HUES64 (cell line): ENCODE data around the gene CLIC4.
A peak's percentile ranks its signal among the peaks of the same experiment; 100 is the strongest.
"Not testable (repeated sequence)": the region's sequence is repeated elsewhere in the genome, so short reads cannot be mapped to it uniquely, and the experiment has no call there.

Source experiments
- H3K27ac ChIP-seq: 2 replicates; pipeline ENCODE4 v1.7.0; 2013; ENCODE audit warnings: low read depth, low read length, inconsistent platforms
- H3K27me3 ChIP-seq: 2 replicates; pipeline ENCODE4 v1.6.1; 2013; ENCODE audit warnings: mild to moderate bottlenecking, low read length; ENCODE audit not compliant: insufficient read depth
- H3K36me3 ChIP-seq: 2 replicates; pipeline ENCODE4 v1.6.1; 2013; ENCODE audit warnings: mild to moderate bottlenecking, low read length; ENCODE audit not compliant: insufficient read depth
- H3K4me1 ChIP-seq: 2 replicates; pipeline ENCODE4 v1.6.1; 2013; ENCODE audit warnings: mild to moderate bottlenecking, low read length, moderate library complexity; ENCODE audit not compliant: insufficient read depth
- H3K4me3 ChIP-seq: 2 replicates; pipeline ENCODE4 v1.5.1; 2013; ENCODE audit warnings: mild to moderate bottlenecking, low read length, moderate library complexity
- H3K9ac ChIP-seq: 2 replicates; pipeline ENCODE4 v1.6.1; 2013; ENCODE audit warnings: mild to moderate bottlenecking, low read depth, low read length
- H3K9me3 ChIP-seq: 2 replicates; pipeline ENCODE4 v1.6.1; 2013; ENCODE audit warnings: low read depth, low read length; ENCODE audit not compliant: insufficient read depth
- WGBS: fragments of 150-250, 120-280 bp; methylation state at CpG from one replicate; pipeline ENCODE4 v1.1.7; 2013; ENCODE audit warnings: missing lambda C conversion rate; 5-methylcytosine and 5-hydroxymethylcytosine counted together

CLIC4 gene

DNA sequence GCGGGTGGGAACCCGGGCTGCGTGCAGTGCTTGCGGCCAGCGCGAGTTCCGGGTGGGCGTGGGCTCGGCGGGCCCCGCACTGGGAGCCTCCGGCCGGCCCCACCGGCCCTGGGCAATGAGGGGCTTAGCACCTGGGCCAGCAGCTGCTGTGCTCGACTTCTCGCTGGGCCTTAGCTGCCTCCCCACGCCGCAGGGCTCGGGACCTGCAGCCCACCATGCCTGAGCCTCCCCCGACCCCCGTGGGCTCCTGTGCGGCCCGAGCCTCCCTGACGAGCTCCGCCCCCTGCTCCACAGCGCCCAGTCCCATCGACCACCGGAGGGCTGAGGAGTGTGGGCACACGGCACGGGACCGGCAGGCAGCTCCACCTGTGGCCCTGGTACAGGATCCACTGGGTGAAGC, 23.7 kb upstream of the CLIC4 start:
- 90% methylated on average over 30 of the region's 31 CpGs for WGBS
- no peaks in the 10 kb centered on the region for H3K27me3 ChIP-seq
- H3K9me3 ChIP-seq = no peaks in the 10 kb centered on the region
- no peaks in the 10 kb centered on the region for H3K36me3 ChIP-seq
- H3K27ac ChIP-seq = no peak overlapping the region
- no peak overlapping the region for H3K9ac ChIP-seq
- peaks cover 15% of the 10 kb centered on the region for H3K4me1 ChIP-seq
- H3K4me3 ChIP-seq = no peak overlapping the region

DNA sequence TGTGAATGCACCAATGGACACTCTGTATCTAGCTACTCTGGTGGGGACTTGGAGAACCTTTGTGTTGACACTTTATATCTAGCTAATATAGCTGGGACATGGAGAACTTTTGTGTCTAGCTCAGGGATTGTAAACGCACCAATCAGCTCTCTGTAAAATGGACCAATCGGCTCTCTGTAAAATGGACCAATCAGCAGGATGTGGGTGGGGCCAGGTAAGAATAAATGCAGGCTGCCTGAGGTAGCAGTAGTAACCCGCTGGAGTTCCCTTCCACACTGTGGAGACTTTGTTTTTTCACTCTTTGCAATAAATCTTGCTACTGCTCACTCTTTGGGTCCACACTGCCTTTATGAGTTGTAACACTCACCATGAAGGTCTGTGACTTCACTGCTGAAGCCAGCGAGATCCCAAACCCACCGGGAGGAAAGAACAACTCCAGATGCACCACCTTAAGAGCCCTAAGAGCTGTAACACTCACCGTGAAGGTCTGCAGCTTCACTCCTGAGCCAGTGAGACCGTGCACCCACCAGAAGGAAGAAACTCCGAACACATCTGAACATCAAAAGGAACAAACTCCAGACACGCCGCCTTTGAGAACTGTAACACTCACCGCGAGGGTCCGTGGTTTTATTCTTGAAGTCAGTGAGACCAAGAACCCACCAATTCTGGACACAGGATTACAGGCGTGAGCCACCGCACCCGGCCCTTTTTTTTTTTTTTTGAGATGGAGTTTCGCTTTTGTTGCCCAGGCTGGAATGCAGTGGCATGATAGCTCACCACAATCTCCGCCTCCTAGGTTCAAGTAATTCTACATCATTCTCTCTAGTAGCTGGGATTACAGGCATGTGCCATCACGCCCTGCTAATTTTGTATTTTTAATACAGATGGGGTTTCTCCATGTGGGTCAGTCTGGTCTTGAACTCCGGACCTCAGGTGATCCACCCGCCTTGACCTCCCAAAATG, 22.9 kb upstream of the CLIC4 start:
- not testable (repeated sequence) for H3K36me3 ChIP-seq, H3K9ac ChIP-seq, H3K27ac ChIP-seq, H3K27me3 ChIP-seq, H3K4me3 ChIP-seq, H3K9me3 ChIP-seq
- WGBS = 95% methylated on average over 21 of the region's 21 CpGs
- peaks cover 15% of the 10 kb centered on the region for H3K4me1 ChIP-seq

DNA sequence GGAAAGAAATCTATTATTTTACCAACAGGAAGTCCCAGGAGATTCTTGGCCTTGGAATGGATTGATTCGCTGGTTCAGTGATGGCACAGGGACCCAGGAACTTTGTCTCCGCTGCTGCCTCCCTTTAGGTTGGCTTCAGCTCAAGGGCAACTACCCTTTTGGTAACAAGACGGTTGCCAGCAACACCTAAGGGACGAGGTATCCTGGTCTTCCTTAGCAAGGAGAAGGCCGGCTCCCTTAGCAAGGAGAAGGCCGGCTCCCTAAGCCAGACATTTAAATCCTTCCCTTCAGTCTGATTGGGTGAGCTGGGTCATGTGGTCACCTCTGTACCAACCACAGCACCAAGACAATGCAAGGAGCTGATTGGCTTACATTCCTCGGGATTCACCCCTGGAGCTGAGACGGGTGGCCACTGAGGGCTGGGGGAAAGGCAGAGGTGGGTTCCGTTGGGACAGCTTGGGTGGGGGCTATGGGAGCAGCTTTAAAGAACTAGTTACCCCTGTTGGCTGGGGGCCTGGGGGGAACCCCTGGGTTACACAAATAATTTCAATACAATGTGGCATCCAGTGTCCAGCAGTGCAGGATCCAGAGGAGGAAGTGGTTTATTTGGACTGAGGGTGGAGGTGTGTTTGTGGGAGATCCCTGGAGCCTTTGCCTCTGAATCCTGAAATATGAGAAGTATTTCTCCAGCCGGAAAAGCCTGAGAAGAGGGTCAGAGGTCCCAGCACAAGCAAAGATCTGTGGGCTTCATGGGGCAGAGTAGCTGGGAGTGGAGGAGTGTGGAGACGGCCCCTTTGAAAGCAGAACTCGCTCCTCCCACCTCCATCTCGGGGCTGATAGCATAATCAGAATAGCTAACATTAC, 20.7 kb upstream of the CLIC4 start:
- WGBS = 51% methylated on average over 13 of the region's 13 CpGs
- no peaks in the 10 kb centered on the region for H3K36me3 ChIP-seq
- H3K9ac ChIP-seq = no peak overlapping the region
- H3K4me3 ChIP-seq = 0 out of 2 replicates have a peak overlapping the region, but pooled peaks have one; percentile 5
- H3K9me3 ChIP-seq = no peaks in the 10 kb centered on the region
- H3K27me3 ChIP-seq = no peaks in the 10 kb centered on the region
- H3K27ac ChIP-seq = peak overlapping the region; percentile 92
- H3K4me1 ChIP-seq = peaks cover 15% of the 10 kb centered on the region

- 0 out of 2 replicates have a peak overlapping the region, but pooled peaks have one; percentile 5 for H3K4me3 ChIP-seq
Measured at GRCh38 chr1:24725209-24725651, 20.0 kb upstream of the CLIC4 start.

GRCh38 chr1:24726741-24727140, 18.5 kb upstream of the CLIC4 start:
- H3K9me3 ChIP-seq = no peaks in the 10 kb centered on the region
- no peak overlapping the region for H3K27ac ChIP-seq
- H3K27me3 ChIP-seq = no peaks in the 10 kb centered on the region
- peaks cover 22% of the 10 kb centered on the region for H3K4me1 ChIP-seq
- WGBS = 89% methylated on average over 4 of the region's 4 CpGs
- no peaks in the 10 kb centered on the region for H3K36me3 ChIP-seq
- no peak overlapping the region for H3K9ac ChIP-seq
- no peak overlapping the region for H3K4me3 ChIP-seq

More at GRCh38 chr1:24725209-24725651, 20.0 kb upstream of the CLIC4 start:
- no peaks in the 10 kb centered on the region for H3K36me3 ChIP-seq
- 10% methylated on average over 5 of the region's 5 CpGs for WGBS
- H3K4me1 ChIP-seq = peaks cover 15% of the 10 kb centered on the region
- peak overlapping the region; percentile 92; the same call in 1 of the 2 replicates for H3K27ac ChIP-seq
- H3K27me3 ChIP-seq = no peaks in the 10 kb centered on the region
- peak overlapping the region; percentile 44 for H3K9ac ChIP-seq
- no peaks in the 10 kb centered on the region for H3K9me3 ChIP-seq

DNA sequence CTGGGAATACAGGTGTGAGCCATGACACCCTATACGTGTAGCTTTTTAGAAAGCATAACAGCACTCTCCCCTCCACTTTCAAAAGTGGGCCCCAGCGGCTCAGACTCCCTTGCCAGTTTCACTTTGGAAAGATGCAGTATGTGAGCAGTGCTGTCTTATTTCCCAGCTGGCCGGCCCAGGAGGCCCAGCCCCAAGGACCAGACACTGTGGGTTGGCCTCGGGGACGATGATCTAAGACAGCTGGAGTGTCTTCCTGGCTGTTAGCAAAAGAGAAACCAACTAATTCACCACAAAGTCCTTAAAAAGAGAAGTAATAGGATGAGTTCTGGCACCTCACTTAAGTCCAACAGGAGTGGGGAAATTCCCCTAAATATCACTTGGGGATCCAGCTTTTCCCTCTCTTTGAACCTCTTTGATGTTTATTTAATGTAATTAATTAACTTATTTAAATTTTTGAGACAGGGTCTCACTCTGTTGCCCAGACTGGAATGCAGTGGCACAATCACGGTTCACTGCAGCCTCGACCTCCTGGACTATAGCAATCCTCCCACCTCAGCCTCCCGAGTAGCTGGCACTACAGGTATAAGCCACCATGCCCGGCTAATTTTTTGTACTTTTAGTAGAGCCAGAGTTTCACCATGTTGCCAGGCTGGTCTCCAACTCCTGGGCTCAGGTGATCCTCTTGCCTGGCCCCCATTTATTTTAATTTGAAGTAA, 17.6 kb upstream of the CLIC4 start:
- peaks cover 22% of the 10 kb centered on the region for H3K4me1 ChIP-seq
- no peaks in the 10 kb centered on the region for H3K36me3 ChIP-seq
- 88% methylated on average over 9 of the region's 9 CpGs for WGBS
- H3K9me3 ChIP-seq = no peaks in the 10 kb centered on the region
- H3K9ac ChIP-seq = no peak overlapping the region
- H3K27me3 ChIP-seq = no peaks in the 10 kb centered on the region
- H3K27ac ChIP-seq = no peak overlapping the region
- no peak overlapping the region for H3K4me3 ChIP-seq

GRCh38 chr1:24728982-24729381, 16.3 kb upstream of the CLIC4 start:
- peaks cover 22% of the 10 kb centered on the region for H3K4me1 ChIP-seq
- H3K9me3 ChIP-seq = no peaks in the 10 kb centered on the region
- 96% methylated on average over 10 of the region's 10 CpGs for WGBS
- H3K27ac ChIP-seq = no peak overlapping the region
- H3K36me3 ChIP-seq = no peaks in the 10 kb centered on the region
- no peaks in the 10 kb centered on the region for H3K27me3 ChIP-seq
- H3K4me3 ChIP-seq = no peak overlapping the region
- no peak overlapping the region for H3K9ac ChIP-seq

GRCh38 chr1:24732186-24732885, 12.9 kb upstream of the CLIC4 start:
- Histone ChIP-seq H3K9me3 (no peaks in the 10 kb centered on the region), H3K4me3 (no peak overlapping the region), H3K9ac (no peak overlapping the region), H3K27ac (no peak overlapping the region), H3K27me3 (no peaks in the 10 kb centered on the region), H3K36me3 (no peaks in the 10 kb centered on the region), H3K4me1 (peaks cover 26% of the 10 kb centered on the region)
- 94% methylated on average over 4 of the region's 4 CpGs for WGBS

DNA sequence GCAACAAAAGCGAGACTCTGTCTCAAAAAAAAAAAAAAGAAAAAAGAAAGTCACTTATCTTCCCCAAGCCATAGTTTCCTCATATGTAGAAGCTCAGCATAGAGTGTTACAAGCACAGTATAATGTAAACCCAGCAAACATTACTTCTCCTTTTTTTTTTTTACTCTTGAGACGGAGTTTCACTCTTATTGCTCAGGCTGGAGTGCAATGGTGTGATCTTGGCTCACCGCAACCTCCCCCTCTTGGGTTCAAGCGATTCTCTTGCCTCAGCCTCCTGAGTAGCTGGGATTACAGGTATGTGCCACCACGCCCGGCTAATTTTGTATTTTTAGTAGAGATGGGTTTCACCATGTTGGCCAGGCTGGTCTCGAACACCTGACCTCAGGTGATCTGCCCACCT, 11.9 kb upstream of the CLIC4 start:
- not testable (repeated sequence) for H3K4me3 ChIP-seq, H3K9ac ChIP-seq, H3K27me3 ChIP-seq, H3K9me3 ChIP-seq, H3K36me3 ChIP-seq, H3K27ac ChIP-seq
- WGBS = 90% methylated on average over 7 of the region's 7 CpGs
- H3K4me1 ChIP-seq = peaks cover 29% of the 10 kb centered on the region

- no peaks in the 10 kb centered on the region for H3K36me3 ChIP-seq
- no peaks in the 10 kb centered on the region for H3K9me3 ChIP-seq
- 74% methylated on average over 4 of the region's 5 CpGs for whole genome bisulfite sequencing
- no peak overlapping the region for H3K4me3 ChIP-seq
- H3K27me3 ChIP-seq = no peaks in the 10 kb centered on the region
- H3K27ac ChIP-seq = no peak overlapping the region
- H3K9ac ChIP-seq = no peak overlapping the region
- peaks cover 41% of the 10 kb centered on the region for H3K4me1 ChIP-seq
Measured at GRCh38 chr1:24735156-24735508, 10.1 kb upstream of the CLIC4 start.
